Activated CD4-positive, alpha-beta T cell treated with anti-CD3 and anti-CD28 coated beads for 1 hour (primary cell): Measurements from ENCODE around the gene ALG12.

Experiments
- DNase-seq: peaks from one replicate; pipeline ENCODE4 v3.0.0-alpha.2; 2020

The ALG12 gene

GRCh38 chr22:49910229-49911155 lies 7.7 kb downstream of the ALG12 start:
- DNase-seq, result no peak

GRCh38 chr22:49909476-49910205 lies 8.6 kb downstream of the ALG12 start:
- DNase-seq, result no peak

GRCh38 chr22:49907807-49908206 lies 10.4 kb downstream of the ALG12 start:
- DNase-seq, result no peak

GRCh38 chr22:49906799-49907290 lies 11.4 kb downstream of the ALG12 start:
- DNase-seq, result no peak

GRCh38 chr22:49906071-49906798 lies 12.0 kb downstream of the ALG12 start:
- DNase-seq, result no peak

- no peak for DNase-seq
Measured at GRCh38 chr22:49905465-49905864, 12.8 kb downstream of the ALG12 start.

- DNase-seq, result no peak
Measured at GRCh38 chr22:49904040-49904369, 14.2 kb downstream of the ALG12 start.

GRCh38 chr22:49903322-49904039 lies 14.8 kb downstream of the ALG12 start:
- DNase-seq, result no peak

GRCh38 chr22:49901457-49901856 lies 16.8 kb downstream of the ALG12 start:
- DNase-seq, result no peak

GRCh38 chr22:49900441-49901230 lies 17.6 kb downstream of the ALG12 start:
- DNase-seq, result no peak

- no peak for DNase-seq
Measured at GRCh38 chr22:49899530-49899929, 18.7 kb downstream of the ALG12 start.

GRCh38 chr22:49897015-49897684 lies 21.1 kb downstream of the ALG12 start:
- no peak for DNase-seq

- DNase-seq, result no peak
Measured at GRCh38 chr22:49896201-49896600, 22.0 kb downstream of the ALG12 start.

- DNase-seq, result no peak
Measured at GRCh38 chr22:49894322-49895054, 23.8 kb downstream of the ALG12 start.

GRCh38 chr22:49893025-49893424 lies 25.2 kb downstream of the ALG12 start:
- no peak for DNase-seq

GRCh38 chr22:49892226-49892899 lies 25.9 kb downstream of the ALG12 start:
- DNase-seq, result no peak

- no peak for DNase-seq
Measured at GRCh38 chr22:49889071-49889470, 29.2 kb downstream of the ALG12 start.

GRCh38 chr22:49887702-49888101 lies 30.5 kb downstream of the ALG12 start:
- DNase-seq, result no peak

- DNase-seq, result no peak
Measured at GRCh38 chr22:49887064-49887451, 31.2 kb downstream of the ALG12 start.
